Measurements from ENCODE around the gene FEM1C. TPM values are rescaled to one million over a fixed set of nuclear protein-coding genes. Genes with fewer than 3 reads are reported as not detected.

Gene FEM1C
- total and polyA plus RNA-seq, 2 of the 4 experiments (the other 2 are of a cell fraction) = 6.3 to 21.5 TPM

DNA sequence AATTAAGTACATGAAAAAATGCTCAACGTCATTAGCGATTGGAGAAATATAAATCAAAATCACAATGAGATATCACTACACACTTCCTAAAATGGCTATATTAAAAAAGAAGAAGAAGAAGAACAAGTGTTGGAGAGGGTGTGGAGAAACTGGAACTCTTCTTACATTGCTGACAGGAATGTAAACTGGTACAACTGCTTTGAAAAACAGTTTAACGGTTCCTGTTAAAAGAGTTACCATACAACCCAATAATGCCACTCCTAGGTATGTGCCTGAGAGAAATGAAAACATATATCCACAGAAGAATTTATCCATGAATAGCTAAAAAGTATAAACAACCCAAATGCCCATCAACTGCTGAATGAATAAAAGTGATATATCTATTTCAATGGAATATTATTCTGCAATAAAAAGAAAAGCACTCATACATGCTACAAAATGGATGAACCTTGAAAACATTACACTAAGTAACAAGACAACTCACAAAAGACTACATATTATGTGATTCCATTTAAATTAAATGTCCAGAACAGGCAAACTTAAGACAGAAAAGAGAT is 9.0 kb downstream of the FEM1C start:
- Histone ChIP-seq H2BK5ac (ENCODE audit: low read depth, low read length, poor library complexity, severe bottlenecking) (no peak overlapping the region), H3K9ac (ENCODE audit: low read depth, low read length) (no peak overlapping the region), H3K4me2 (ENCODE audit: low read depth, low read length) (peak overlapping the region; percentile 28; the same call in 1 of the 2 replicates), H3K27me3 (ENCODE audit: control insufficient read depth, insufficient read depth, low read length) (no peaks in the 10 kb centered on the region), H3K79me1 (ENCODE audit: low read depth in 1 of 2, low read length in 2 of 2) (peaks cover 0 to 47% of the 10 kb centered on the region in 2 experiments; a peak in 2 of 4 replicates), H3K56ac (ENCODE audit: extremely low read depth, insufficient read depth, low read length) (no peak overlapping the region), H3K27ac (ENCODE audit: insufficient read depth, low read length) (no peak overlapping the region), H2AK9ac (replicated peaks; ENCODE audit: low read depth, low read length, poor library complexity) (no peak overlapping the region), H2BK120ac (ENCODE audit: low read depth, low read length) (no peak overlapping the region), H2AFZ (replicated peaks; ENCODE audit: low read length, poor library complexity) (no peak overlapping the region), H3K23ac (ENCODE audit: low read depth, low read length) (no peak overlapping the region), H3K9me1 (ENCODE audit: insufficient read depth, low read length) (peaks cover 2% of the 10 kb centered on the region), H3K4me1 (ENCODE audit: control insufficient read depth, insufficient read depth, low read length) (peaks cover 4% of the 10 kb centered on the region; the same call in 1 of the 2 replicates), H2BK20ac (ENCODE audit: low read depth, low read length) (no peak overlapping the region), H3K14ac (replicated peaks; ENCODE audit: low read depth, low read length) (no peak overlapping the region), H3K36me3 (ENCODE audit: control insufficient read depth, insufficient read depth, low read length) (peaks cover 13% of the 10 kb centered on the region), H2BK15ac (ENCODE audit: low read depth, low read length) (no peak overlapping the region), H2AK5ac (ENCODE audit: low read depth, low read length) (no peak overlapping the region), H4K8ac (ENCODE audit: low read depth in 2 of 2, low read length in 2 of 2) (no peak overlapping the region), H4K91ac (ENCODE audit: insufficient read depth, low read depth, low read length) (no peak overlapping the region), H3K4me3 (ENCODE audit: insufficient read depth, low read depth, low read length) (no peak overlapping the region), H3K4ac (ENCODE audit: low read depth, low read length) (no peak overlapping the region), H3K18ac (ENCODE audit: low read depth, low read length) (no peak overlapping the region), H3K9me3 (ENCODE audit: control insufficient read depth, insufficient read depth, low read length) (no peaks in the 10 kb centered on the region), H4K20me1 (ENCODE audit: insufficient read depth, low read length) (peaks cover 69% of the 10 kb centered on the region; the same call in 1 of the 2 replicates), H4K5ac (ENCODE audit: low read depth, low read length) (no peak overlapping the region)
- ChIA-PET CTCF (no interaction called here), POLR2A (ENCODE audit: unreplicated experiment) (no interaction called here)
- in situ Hi-C loops (cut with MboI; ENCODE audit: low sequenced_read_pairs) = no loop called here
- dilution Hi-C loops (cut with HindIII; ENCODE audit: low sequenced_read_pairs, unreplicated experiment) = no loop called here
- TF ChIP-seq MXI1 (IDR thresholded peaks at IDR 0.05; ENCODE audit: borderline replicate concordance, low read depth, low read length) = no peak
- TF ChIP-seq, protein P1, sequence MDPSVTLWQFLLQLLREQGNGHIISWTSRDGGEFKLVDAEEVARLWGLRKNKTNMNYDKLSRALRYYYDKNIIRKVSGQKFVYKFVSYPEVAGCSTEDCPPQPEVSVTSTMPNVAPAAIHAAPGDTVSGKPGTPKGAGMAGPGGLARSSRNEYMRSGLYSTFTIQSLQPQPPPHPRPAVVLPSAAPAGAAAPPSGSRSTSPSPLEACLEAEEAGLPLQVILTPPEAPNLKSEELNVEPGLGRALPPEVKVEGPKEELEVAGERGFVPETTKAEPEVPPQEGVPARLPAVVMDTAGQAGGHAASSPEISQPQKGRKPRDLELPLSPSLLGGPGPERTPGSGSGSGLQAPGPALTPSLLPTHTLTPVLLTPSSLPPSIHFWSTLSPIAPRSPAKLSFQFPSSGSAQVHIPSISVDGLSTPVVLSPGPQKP (IDR thresholded peaks at IDR 0.05; ENCODE audit: borderline replicate concordance, low read depth, low read length) = no peak
- ATAC-seq (ENCODE audit: low read depth) = no peak
- no CpG with 5 or more reads among the region's 3 CpGs for WGBS, 2 experiments (ENCODE audit: extremely low coverage in 2 of 2, insufficient read length in 1 of 2)
- intact Hi-C loops (cut with micrococcal nuclease) = no loop called here
- no TSS peak for BruUV-seq (replicated peaks)
- no peak for DNase-seq
